OCI-M2 (cell line): ENCODE results near the gene LRRC74B.

Source experiments
- DNase-seq: peaks from one replicate; lab custom pipeline; 2025; ENCODE audit not compliant: unreplicated experiment; lab: John Stamatoyannopoulos, UW

The LRRC74B gene

GRCh38 chr22:21101877-21102638, 56.3 kb downstream of the LRRC74B start:
- no peak for DNase-seq

- no peak for DNase-seq
Observed at GRCh38 chr22:21102659-21103267, 57.0 kb downstream of the LRRC74B start.

- DNase-seq: no peak
Observed at GRCh38 chr22:21103633-21104032, 57.9 kb downstream of the LRRC74B start.

GRCh38 chr22:21104126-21104691, 58.5 kb downstream of the LRRC74B start:
- DNase-seq: no peak

GRCh38 chr22:21105294-21105693, 59.5 kb downstream of the LRRC74B start:
- DNase-seq: no peak

GRCh38 chr22:21106000-21106399, 60.3 kb downstream of the LRRC74B start:
- DNase-seq: no peak

- DNase-seq: no peak
Observed at GRCh38 chr22:21108379-21109115, 62.8 kb downstream of the LRRC74B start.
